Activated CD8-positive, alpha-beta memory T cell treated with anti-CD3 and anti-CD28 coated beads, Interleukin-2, amount 50 U/mL, for 48 hours (primary cell): ENCODE measurements around the gene WDR76.

Experiments used
- DNase-seq: peaks from one replicate; pipeline ENCODE4 v3.0.0-alpha.2; 2020

WDR76 gene

DNA sequence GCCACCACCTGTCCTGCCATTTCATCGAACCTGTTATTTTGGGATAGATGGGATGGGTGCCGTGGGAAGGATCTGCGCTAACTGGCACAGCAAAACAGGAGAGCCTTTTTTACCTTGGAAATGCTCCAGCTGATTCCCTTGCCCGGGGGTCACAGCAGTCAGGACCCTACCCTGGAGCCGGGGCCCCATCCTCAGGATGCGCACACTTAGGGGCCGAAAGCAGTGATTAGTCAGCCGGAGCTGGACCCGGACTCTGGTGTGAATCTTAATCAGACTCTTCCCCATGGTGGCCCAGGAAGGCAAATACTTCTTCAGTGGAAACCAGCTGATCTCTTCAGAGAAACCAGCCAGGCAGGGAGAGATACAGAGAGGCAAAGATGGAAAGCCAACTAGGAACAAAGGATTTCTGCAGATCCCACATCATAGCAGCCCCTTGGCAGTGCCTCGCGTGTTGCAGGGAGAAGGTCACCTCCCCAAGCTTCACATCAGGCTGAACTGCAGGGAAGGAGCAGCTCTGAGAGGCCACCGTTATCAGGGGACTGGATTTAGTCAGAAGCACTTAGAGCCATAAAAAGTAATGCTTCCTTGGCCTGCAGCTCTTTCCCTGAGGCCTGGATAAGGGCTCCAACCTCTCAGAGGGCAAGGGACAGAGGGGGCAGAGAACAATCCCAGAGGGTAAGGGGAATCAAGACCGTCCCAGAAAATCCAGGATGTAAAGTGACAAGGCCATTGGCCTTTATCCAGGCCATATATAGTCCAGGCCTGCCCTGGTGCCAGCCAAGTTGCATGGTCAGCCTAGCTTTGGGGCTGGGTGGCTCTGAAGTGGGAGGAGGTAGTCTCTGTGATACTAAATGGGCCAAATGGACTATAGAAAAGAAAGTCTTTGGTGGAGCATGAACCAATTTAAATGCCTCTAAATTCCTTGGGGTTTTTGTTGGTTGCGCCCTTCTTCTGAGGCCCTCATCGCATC lies 52.9 kb downstream of the WDR76 start:
- no peak for DNase-seq

DNA sequence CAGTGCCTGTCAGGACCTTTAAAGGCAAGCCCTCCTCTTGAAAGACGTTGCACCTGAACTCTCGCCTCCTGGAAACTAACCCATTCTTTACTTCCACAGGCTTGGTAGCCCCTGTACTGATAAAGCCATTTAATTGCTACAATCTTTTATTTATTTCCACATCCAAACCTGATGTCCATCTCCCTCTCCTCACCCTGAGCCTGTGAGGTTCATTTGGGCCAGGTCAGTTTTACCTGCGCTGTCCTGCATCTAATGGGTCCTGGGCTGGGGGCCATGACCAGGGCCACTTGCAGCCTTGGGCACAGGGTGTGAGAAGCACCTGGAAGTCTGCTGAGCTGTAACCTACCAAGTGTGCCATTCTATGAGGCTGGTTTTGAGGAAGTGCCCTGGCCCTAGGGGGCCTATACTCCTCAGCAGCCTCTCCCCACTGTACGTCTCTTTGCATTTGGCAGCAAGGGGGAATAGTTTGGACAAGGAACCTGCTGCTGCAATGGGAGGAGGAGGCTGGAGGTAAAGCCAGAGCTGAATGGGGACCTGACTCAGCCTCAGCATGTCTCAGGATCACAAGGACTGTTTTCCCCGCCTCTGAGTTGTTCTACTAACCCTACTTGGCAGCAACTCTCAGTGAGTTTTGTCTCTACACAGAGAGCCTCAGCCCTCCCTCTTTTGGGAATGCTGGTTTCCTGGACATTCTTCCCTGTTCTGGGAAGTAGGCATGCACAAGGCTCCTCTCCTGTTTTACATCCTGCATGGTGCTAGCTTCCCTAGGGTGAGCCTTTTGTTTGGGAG lies 53.8 kb downstream of the WDR76 start:
- DNase-seq, result peak; percentile 34

DNA sequence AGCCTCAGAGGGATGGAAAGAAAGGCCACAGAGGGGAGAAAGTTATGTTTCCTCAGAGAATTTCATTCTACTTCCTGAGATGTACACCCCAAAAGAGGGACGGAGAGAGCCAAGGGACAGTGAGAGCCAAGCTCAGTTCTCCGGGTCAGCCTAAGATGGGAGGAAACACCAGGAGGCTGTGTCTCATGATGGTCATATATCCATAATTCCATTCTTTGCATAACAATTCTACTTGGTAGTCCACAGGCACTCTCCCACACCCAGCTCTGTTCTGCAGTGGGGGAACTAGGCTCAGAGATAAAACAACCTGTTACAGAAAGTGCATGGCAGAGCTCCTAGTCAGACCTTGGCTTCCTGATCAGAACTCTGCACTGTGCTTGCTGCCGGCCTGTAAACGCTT lies 54.4 kb downstream of the WDR76 start:
- DNase-seq, result peak; percentile 20

DNA sequence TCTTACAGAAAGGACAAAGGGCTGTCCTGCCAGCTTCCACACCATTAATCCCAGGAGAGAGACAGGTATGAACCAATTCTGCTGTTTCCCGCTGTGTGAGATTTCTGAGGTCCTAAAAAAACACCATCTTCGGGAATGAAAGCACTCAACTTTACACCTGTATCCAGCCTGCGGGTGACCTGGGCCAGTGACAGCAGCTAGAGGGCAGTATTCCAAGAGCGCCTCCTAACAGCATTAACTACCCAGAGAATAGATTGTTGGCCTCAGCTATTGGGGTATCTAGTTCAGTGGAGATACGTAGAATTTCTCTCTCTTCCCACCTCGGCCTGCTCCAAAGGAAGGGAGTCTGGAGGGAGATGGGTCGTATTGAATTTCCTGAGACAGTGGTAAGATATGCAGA lies 55.1 kb downstream of the WDR76 start:
- no peak for DNase-seq

DNA sequence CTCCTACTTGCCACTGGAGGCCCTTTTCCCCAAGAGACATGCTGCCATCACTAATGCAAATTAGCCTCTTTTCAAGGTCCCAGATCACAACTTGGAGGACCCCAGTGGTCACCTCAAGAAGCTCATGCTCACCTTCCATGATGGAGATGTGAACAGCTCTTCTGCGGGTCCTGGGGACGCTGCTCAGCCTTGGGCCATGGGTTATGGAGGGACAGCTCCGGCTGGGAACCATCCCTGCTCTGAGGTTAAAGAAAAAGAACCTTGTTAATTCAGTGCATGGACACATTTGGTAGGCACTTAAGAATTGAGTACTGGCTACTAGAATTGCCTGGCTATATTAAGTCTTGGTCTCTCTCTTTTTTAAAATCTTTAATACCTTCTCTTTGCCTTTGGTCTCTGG lies 56.8 kb downstream of the WDR76 start:
- no peak for DNase-seq

DNA sequence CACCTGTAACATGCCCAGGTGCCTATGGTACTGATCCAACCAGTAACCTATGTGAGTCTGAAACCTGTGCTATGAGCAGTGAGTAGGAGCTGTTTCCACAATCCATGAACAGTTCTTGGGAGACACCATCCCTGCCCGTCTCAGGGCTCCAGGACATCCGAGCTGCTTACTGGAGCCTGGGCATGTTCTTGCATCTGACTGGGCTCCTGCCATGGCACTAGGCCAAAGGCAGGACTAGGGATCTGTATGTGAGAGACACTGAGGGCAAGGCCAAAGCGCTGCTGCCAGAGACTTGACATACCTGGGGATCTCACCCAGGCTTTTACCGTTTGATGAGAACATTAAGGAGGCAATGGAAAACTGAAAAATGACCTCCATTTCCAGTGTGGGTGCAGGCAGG lies 59.8 kb downstream of the WDR76 start:
- no peak for DNase-seq

DNA sequence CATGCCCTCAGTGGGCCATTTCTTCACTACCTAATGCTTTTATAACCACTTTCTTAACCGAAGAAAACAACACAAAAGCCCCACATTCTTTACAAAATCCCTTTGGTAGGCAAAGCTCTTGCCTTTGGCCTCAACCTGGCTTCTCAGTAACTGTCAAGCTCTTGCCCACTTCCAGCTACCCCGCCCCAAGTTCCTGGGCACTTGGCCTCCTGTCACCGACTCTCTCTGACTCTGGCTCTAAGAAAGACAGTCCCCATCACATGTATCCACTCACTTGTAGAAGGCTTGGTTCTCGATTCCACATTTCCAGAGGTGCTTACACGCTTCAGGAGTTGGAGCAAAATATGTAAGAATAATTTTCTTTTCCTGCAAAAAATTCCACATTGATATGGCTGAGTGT lies 61.1 kb downstream of the WDR76 start:
- DNase-seq, result no peak

DNA sequence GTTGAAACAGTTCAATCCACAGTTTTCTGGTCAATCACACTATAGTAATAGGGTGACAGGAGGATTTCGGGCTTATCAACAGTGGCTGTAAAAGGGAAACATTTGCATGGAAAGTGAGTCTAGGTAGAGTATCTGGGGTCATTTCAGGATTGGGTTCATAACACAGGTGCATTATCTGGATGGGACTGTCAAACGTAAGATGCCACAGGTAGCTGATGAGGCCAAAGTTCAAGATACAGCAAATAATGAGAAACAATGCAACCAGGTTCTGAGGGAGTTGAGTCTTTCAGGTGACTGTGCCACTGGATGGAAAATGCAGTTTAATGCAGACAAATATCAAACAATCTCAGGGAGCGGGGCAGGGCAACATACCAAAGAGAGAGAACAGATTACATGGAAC lies 62.2 kb downstream of the WDR76 start:
- DNase-seq, result no peak

DNA sequence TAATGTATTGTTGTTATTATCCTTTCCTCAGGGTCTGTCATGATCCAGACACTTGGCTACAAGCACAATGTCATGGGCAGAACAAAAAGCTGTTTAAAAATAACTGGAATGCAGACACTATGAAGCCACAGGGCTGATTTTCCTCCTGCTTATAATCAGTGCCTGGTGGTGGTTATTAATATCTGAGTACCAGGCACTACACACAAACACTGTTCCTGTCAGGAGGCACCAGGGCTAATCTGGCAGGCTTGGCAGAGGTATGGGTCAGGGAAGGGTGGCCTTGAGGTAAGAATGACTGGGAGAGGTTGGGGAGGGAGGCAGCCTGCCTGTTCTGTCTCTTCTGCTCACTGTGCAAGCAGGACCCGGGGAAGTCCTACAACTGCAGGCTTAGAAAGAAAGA lies 67.2 kb downstream of the WDR76 start:
- DNase-seq, result no peak

DNA sequence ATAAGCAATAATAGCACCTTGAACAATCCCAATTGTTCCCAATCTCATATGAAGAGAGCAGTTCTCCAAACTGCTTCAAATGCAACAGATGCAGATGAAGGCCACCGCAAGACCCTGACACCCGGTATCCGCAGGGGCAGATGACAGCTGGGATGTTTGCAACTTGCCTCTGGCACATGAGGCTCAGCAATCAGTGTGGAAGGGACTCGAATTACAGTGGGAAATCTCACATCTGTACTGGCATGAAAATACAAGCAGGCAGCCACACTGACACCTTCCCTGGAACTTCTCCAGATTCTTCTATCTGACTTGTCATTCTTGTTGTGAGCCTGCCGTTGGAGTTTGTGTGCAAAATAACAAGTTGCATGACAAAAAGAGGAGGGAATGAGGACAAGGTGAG lies 68.8 kb downstream of the WDR76 start:
- DNase-seq, result no peak

DNA sequence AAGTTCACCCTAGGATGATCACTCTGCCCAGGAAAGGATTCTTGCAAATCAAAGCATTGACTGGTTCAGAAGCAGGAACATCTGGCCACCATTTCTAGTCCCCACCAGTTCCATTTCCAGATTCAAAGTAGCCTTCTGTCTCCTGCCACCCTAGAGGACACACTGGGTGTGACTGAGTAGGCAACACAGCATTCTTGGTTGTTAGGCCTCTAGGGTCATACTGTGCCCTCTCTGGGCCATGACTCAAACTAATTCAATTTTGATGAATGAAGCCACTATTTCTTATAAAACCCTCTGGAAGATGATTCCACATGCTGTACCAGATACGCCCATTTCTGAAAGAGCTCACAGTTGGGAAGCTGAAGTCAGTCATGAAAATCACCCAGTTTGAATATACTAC lies 69.7 kb downstream of the WDR76 start:
- DNase-seq, result no peak

DNA sequence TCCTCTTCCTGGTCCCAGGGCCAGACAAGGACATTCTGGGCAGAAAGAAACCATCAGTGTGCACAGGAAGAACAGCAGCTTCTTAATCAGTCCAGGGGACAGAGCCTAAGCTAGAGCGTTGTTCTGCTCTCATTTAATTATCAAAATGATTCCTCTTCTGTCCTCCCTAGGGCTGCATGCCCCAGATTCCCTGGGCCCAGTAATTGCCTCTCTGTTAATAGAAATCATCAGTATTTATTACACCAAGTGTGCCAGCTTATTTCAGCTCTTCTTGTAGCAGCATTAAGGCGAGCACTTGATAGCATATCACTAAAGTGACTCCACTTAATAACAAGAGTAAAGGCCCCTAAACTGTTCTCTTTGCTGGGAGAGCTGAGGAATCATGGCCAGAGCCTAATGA lies 72.1 kb downstream of the WDR76 start:
- DNase-seq, result no peak

DNA sequence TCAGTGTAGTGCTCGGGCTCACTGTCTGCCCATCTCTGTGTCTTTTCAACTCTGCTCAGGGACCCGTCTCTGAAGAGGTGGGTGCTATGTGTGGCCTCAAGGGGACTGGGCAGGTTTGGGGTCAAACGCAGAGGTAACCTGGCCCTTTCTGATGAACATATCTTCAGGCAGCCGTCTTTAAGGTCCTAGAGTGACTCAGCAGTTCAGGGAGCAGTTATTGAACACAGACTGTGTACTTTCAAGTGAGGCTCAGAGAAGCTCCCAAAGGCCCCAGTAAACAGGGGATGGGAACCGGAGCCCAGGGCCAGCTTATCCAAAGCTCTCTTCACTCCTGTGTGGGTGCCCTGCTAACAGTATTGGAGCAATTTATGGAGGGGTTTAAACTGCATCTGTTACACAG lies 73.1 kb downstream of the WDR76 start:
- no peak for DNase-seq

DNA sequence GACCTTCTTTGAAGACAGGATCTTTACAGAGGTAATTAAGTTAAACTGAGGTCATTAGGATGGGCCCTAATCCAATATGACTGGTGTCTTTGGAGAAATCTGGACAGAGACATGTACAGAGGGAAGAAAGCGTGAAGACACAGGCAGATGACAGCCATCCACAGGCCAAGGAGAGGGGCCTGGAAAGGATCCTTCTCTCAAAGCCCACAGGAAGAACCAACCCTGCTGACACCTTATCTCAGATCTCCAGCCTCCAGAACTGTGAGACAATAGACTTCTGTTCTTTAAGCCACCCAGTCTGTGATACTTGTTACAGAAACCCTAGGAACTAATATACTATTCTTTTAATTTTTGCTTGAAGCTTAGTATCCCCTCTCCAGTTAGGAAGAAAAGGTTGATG lies 74.2 kb downstream of the WDR76 start:
- DNase-seq, result no peak

DNA sequence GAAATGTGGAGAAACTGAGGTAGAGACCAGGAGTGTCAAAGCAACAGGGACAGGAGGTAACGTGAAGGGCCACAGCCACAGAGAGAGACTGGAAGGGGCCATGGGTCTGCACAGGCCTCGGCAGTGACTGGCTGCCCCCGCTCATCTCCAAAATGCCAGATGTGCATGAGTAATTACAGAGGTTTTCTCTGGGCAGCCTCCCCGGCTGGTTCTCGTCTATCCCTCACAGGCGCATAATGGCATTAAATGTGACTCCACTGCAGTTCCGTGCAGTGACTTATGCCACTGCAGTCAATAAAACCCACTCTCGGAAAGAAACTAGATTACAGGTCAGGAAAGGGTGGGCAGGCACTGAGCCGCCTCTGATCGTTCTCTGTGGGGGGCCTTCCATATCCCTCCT lies 74.7 kb downstream of the WDR76 start:
- DNase-seq, result no peak

DNA sequence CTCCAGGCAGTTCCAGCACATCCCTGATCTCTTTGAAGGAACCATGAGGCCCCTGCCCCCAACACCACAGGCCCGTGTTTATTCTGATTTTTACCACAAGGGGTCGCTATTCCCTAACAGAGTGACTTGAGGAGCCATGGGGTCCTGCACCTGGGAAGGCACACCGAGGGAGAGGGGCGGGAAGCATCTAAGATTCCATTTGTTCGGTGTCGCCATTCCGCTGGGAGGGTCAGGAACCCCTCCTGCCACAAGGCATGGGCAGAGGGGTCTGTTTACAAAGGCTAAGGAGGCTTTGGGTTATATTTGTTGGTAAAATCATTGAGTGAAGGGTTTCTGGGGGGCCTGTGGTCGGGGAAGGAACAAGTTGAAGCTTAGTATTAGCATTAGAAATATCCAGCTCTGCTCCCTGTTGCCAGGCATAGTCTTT lies 77.1 kb downstream of the WDR76 start:
- DNase-seq, result peak; percentile 81

DNA sequence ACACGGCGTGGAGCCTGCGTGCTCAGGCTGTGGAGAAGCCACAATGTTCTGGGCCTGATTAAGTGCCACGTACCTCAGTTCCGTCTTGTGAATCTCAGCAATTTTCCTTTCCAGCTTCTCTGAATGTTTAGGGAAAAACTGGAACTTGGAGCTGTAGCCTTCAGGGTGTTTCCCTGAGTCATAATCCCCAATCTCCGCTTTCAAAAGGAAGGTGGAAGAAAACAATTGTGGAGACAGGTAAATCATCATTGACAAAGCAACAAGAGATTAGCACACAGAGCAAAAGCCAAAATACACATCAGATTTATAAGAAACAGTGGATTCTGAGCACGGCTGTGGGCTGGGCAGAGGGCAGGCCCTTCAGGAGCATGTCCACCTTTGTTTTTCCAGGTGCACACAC lies 79.0 kb downstream of the WDR76 start:
- DNase-seq, result no peak

DNA sequence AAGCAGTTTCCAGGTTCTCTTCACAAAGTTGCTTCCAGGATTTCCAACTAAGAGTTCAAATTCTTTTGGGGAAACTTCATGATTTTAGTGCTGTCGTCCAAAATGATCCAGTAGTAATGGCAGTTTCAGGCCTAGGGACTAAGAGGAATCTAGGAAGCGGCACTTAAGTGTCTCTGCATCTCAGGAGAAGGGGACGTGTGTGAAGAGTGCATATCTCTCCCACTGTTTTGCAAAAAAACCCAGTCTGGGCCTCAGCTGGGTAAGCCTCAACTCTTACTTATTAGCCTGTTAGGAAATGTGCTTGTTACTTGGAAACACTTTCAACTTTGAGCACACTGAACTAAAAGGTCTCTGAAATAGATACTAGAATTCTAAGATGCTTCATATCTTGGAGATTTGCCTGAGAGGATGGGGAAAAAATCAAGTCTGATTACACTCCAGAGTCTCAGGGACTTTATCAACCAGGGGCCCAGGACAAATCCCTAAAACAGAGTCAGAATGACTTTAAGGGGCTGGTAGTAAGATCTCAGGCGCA lies 81.8 kb downstream of the WDR76 start:
- DNase-seq, result no peak

DNA sequence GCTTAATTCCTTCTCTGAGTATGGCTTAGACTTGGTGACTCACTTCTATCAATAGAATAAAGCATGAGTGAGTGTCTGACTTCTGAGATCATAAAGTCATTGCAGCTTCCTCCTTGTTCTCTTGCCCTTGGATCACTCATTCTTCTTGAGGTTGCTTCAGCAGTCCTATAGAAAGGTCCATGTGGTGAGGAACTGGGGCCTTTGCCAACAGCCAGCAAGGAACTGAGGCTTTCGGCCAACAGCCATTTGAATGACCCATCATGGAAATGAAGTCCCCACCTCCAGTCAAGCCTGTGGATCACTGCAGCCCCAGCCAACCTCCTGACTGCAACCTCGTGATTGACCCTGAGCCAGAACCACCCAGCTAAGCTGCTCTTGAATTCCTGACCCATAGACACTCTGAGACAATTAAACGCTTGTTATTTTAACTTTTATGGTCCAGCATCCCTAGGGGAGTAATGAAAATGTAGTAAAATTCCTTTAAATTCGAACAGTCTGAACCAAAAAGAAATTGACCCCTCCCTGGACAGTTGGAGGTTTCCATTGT lies 84.5 kb downstream of the WDR76 start:
- no peak for DNase-seq

DNA sequence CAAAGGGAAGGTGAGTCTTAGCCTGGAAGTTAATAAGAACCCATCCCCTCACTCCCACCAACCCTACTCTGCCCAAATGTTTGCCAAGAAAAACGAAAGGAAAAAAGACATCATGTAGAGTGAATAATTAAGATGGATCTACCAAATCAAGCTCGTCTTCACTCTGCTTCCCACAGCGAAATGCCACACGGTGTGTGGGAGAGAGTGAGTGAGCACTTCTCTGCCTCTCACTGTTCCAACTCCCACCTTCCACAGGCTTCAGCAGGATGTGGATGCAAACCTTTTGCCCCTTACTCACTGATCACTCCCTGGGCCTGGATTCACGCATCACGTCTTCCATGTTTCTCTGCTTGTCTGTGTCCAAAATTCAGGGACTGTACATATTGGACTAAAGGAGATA lies 85.4 kb downstream of the WDR76 start:
- DNase-seq, result no peak

DNA sequence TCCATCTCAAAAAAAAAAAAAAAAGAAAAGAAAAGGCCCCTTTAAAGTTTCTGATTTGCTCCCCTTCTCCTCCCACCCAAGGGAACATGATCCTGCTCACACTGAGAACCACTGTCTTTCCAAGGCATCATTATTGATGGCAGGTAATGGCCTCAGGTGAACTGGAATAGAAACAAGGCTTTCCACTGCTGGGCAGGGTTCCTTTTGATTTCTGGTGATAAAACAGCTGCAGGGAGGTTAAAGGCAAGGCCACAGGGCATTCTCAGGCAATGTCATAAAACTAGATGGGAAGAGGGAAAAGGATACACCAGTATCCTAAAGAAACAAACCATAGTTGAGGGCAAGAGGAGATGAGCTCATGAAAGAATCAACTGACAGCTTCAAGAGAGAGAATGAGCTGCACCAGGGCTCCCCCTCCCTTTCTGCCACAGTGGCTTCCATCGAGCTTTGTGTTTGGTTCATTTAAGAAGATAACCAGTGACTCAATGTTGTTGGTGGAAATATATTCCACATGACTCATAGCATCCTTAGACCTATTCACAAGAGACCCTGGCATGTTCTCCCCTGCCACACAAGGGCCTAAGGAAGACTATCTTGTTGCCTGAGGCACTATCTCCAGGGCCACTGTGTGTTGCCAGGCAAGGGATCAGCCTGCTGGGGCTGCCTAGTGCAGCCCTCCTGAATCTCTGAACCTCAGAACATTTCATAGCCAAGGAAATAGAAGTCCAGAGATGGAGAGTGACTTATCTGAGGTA lies 86.4 kb downstream of the WDR76 start:
- no peak for DNase-seq

DNA sequence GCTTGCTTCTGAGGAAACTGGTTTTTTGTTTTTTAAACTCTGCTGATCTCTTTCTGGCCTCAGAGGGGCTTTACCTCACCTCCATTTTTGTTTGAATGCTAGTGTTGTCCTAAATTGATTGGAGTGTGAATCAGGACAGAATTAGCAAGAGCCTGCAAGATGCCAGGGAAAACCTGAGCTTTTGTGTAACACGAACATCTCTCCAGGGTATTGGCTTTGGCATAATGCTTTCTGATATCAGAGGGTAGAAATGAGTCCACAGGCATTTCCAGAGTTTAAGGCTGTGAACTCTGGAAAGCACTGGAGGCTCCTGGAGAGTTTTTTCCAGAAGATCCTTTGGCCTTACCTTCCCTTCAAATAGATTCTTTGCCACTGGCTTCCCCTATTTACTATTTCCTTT lies 87.1 kb downstream of the WDR76 start:
- DNase-seq, result no peak
